Body of pancreas (tissue), 4 donors: ENCODE measurements around the gene IL10. TPM values are rescaled to one million over a fixed set of nuclear protein-coding genes. Genes with fewer than 3 reads are reported as not detected.
A peak's percentile ranks its signal among the peaks of the same experiment; 100 is the strongest.

Experiments
- ATAC-seq: fragments of 150-250 bp; one replicate; pipeline ENCODE4 v1.9.1; 2016
- DNase-seq, 4 donors: peaks; one replicate each; pipeline ENCODE4 v3.0.0-alpha.2; 2019
- H3K27ac ChIP-seq, 4 donors: fragments of 200-600 bp; sonication (generic); 1 replicate in 3 of 4; 2 replicates in 1 of 4; pipeline versions ENCODE4 v1.5.1 to v1.6.1; 2016 to 2019; ENCODE audit warnings: mild to moderate bottlenecking in 1 of 4, mixed read lengths in 1 of 4, moderate library complexity in 1 of 4
- H3K27me3 ChIP-seq, 2 donors: fragments of 200-600 bp; sonication (generic); one replicate each; pipeline ENCODE4 v1.6.0; 2016; ENCODE audit warnings: mild to moderate bottlenecking in 1 of 2
- H3K36me3 ChIP-seq, 2 donors: fragments of 200-600 bp; sonication (generic); replicated peaks in 1 of 2; 2 replicates each; pipeline ENCODE4 v1.5.1; 2016; ENCODE audit warnings: low read depth in 2 of 2; ENCODE audit not compliant: insufficient read depth in 1 of 2
- H3K4me1 ChIP-seq: fragments of 200-600 bp; sonication (generic); one replicate; pipeline ENCODE4 v1.6.0; 2016
- H3K4me3 ChIP-seq, 2 donors: fragments of 200-600 bp; sonication (generic); 1 replicate in 1 of 2; 2 replicates in 1 of 2; pipeline ENCODE4 v1.5.1; 2016 to 2019
- H3K9me3 ChIP-seq, 3 donors: fragments of 200-600 bp; sonication (generic); 1 replicate in 2 of 3; 2 replicates in 1 of 3; pipeline ENCODE4 v1.5.1; 2016
- POLR2A ChIP-seq, 3 donors: fragments of 450-650 bp; IDR thresholded peaks; one replicate each; pipeline ENCODE4 v1.6.1; 2016; ENCODE audit warnings: antibody characterized with exemption in 3 of 3, mild to moderate bottlenecking in 2 of 3
- WGBS, 2 donors: methylation state at CpG; one replicate each; pipeline ENCODE4 v1.1.5; 2017; 5-methylcytosine and 5-hydroxymethylcytosine counted together
- intact Hi-C: fragments of 100-400 bp; cut with DNase I; formaldehyde crosslinking; loops from one replicate; pipeline ENCODE4 v1.15.1; 2023
- total RNA-seq, 2 donors: library from RNA; depleted of rRNA; stranded (reverse); fragments of >200 nt; gene quantifications; one replicate each; pipeline ENCODE4 v1.1.0, GENCODE V29; 2016
- TF ChIP-seq, protein P1 (sequence below), 7 experiments: fragments of 450-650 bp in 4 of 7; fragments of 200-600 bp in 3 of 7; sonication (generic) in 3 of 7; IDR thresholded peaks; one replicate each; pipeline ENCODE4 v1.5.1; 2016 to 2019; ENCODE audit warnings: antibody characterized with exemption in 7 of 7

IL10 gene
- total RNA-seq, 2 donors from 2014 or later, result 1.0 TPM; not detected in 1

DNA sequence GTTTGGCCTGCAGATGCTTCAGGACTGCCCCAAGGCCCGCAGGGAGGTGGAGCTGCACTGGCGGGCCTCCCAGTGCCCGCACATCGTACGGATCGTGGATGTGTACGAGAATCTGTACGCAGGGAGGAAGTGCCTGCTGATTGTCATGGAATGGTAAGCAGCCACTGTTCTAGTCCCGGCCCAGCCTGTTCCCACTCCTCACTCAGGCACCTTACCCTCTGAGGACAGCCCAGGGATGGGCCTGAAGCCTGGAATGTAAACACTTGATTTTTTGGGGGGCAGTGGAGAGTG, 43.7 kb downstream of the IL10 start:
- DNase-seq (no peak), ATAC-seq (no peak)
- TF ChIP-seq, protein P1, sequence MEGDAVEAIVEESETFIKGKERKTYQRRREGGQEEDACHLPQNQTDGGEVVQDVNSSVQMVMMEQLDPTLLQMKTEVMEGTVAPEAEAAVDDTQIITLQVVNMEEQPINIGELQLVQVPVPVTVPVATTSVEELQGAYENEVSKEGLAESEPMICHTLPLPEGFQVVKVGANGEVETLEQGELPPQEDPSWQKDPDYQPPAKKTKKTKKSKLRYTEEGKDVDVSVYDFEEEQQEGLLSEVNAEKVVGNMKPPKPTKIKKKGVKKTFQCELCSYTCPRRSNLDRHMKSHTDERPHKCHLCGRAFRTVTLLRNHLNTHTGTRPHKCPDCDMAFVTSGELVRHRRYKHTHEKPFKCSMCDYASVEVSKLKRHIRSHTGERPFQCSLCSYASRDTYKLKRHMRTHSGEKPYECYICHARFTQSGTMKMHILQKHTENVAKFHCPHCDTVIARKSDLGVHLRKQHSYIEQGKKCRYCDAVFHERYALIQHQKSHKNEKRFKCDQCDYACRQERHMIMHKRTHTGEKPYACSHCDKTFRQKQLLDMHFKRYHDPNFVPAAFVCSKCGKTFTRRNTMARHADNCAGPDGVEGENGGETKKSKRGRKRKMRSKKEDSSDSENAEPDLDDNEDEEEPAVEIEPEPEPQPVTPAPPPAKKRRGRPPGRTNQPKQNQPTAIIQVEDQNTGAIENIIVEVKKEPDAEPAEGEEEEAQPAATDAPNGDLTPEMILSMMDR (IDR thresholded peaks at IDR 0.05), result no peak
- peaks cover 6 to 29% of the 10 kb centered on the region in 2 donors for H3K36me3 ChIP-seq
- no peak overlapping the region for H3K27ac ChIP-seq
- intact Hi-C loops, result no loop called here
- 74 to 100% methylated on average over 1 to 9 of the region's 9 CpGs for WGBS, 2 donors
- no peaks in the 10 kb centered on the region for H3K27me3 ChIP-seq
- H3K9me3 ChIP-seq, result no peaks in the 10 kb centered on the region
- peaks cover 43% of the 10 kb centered on the region for H3K4me1 ChIP-seq
- H3K4me3 ChIP-seq, result no peak overlapping the region

DNA sequence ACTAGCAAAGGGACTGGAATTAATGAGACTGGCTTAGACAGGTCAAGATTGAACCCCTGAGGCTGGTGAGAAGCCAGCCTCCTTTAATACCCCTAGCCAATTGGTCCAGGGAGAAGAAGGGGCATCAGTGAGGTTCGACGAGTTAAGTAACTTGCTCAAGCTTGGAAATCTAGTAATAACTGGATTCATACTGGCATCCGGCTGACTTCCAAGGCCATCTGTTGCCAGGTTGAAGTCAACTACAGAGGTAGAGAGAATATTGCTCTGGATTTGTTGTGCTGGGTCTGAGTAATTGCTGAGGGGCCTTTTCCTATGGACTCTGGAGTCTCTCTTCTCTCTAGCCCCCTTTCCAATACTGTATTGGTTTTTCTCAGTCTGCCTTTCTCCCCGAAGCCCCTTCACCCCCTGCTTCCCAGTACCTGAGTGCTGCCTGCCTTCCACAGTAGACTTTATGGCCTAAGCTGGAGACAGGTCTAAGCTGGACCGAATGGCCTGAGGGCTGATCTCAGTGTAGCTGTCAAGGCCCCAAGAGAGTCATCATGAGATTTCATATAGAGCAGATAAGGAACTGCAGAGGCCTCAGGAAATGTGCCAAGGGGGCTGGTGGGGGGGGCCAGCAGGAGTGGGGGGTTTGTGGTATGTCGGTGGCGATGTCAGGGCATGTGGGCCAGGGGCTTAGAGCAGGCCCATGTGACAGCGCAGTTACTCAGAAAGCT, 44.2 kb downstream of the IL10 start:
- no peak for DNase-seq
- 71 to 73% methylated on average over 8 of the region's 8 CpGs for WGBS, 2 donors
- peaks cover 48% of the 10 kb centered on the region for H3K4me1 ChIP-seq

DNA sequence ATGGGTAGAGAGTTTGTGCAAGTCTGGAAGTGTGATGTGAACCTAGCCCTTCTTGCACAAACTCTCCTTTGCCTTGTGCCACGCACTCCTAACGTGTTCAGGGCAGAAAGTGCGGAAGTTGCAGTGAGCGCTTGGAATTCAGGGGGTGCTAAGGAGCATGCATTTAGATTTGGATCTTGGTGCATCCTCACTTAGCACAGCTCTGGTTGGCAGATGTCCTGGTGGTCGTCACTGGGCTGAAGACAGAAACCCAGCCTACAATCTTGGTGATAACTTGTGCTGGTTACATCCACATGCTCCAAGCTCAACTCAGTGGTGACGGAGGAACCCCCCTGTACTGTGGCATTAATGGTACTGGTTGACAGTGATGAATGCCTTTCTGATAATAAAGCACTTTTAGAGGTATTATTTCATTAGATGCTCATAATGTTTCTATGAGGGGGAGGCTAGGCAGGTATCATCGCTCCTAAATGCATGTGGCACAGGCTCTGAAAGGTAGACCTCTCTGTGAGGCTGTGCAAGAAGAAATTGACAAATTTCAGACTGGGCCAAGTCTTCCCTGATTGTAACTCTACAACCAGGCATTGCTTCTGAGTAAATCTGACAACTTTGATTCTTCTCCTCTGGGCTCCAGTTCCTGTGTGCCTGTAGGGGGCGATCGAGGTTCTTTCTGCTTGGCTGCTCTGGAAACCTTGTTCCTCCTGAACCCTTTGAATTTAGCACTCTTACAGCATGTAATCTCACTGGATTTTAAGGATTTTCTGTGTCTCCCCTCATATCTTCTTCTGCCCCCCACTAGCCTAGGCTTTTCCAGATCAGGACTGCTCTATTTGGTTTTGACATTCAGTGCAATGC, 47.0 kb downstream of the IL10 start:
- no peaks in the 10 kb centered on the region for H3K27me3 ChIP-seq
- peaks cover 55% of the 10 kb centered on the region for H3K4me1 ChIP-seq
- no peak for TF ChIP-seq POLR2A (IDR thresholded peaks at IDR 0.05)
- TF ChIP-seq, protein P1 (IDR thresholded peaks at IDR 0.05), result peak in 6 of 7 experiments; percentile 44 to 52 (median 46)
- no peaks in the 10 kb centered on the region for H3K9me3 ChIP-seq
- 73 to 74% methylated on average over 9 of the region's 9 CpGs for WGBS, 2 donors
- DNase-seq (peak; percentile 50 to 65 (median 60)), ATAC-seq (no peak)
- H3K4me3 ChIP-seq, result no peak overlapping the region
- peak overlapping the region in 1 of 4 donors; percentile 82 for H3K27ac ChIP-seq
- intact Hi-C loops, result no loop called here
- H3K36me3 ChIP-seq, result peaks cover 0 to 10% of the 10 kb centered on the region in 2 donors

More for the DNA sequence above, 44.2 kb downstream of the IL10 start:
- intact Hi-C loops, result no loop called here
- Histone ChIP-seq H3K4me3 (no peak overlapping the region), H3K27ac (no peak overlapping the region), H3K36me3 (peaks cover 6 to 29% of the 10 kb centered on the region in 2 donors), H3K27me3 (no peaks in the 10 kb centered on the region), H3K9me3 (no peaks in the 10 kb centered on the region)
- TF ChIP-seq POLR2A (IDR thresholded peaks at IDR 0.05), result no peak
- TF ChIP-seq, protein P1 (IDR thresholded peaks at IDR 0.05), result no peak
- ATAC-seq, result no peak

DNA sequence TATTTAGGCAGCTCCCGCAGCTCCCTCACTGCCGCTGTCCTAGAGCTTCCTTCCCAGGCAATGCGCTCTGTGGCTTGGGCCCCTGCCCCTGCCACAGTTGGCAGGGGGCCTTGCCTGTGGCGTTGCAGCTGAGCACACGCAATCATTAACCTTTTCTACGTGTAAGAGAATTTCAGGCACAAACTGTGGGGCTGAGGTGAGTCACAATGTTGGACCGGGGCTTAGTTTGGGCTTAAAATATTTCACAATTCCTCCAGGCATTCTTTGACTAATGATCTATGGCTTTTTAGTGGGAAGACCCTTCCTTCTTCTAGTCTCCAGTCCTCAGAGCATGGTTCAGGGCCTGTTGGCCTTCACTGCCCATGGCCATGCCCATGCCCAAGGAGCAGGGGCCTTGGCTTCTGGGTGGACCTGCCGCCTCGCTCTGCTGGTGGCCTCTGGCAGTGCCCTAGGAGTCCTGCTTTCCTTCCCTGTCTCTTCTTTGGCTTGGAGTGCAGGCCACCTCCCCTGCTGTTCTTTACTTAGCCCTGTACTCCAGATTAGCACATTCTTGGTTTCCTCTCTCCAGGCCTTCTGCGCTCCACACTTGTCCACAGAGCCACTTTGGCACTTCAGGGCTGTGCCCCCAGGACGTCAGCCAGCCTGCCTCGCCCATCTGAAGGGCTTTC, 48.4 kb downstream of the IL10 start:
- Histone ChIP-seq H3K9me3 (no peaks in the 10 kb centered on the region), H3K27ac (peak overlapping the region; percentile 55 to 82 (median 75)), H3K4me3 (no peak overlapping the region), H3K4me1 (peaks cover 59% of the 10 kb centered on the region), H3K36me3 (no peaks in the 10 kb centered on the region), H3K27me3 (no peaks in the 10 kb centered on the region)
- intact Hi-C loops, result no loop called here
- DNase-seq (peak; percentile 47 to 71 (median 66)), ATAC-seq (peak; percentile 81)
- TF ChIP-seq POLR2A (IDR thresholded peaks at IDR 0.05), result no peak
- TF ChIP-seq, protein P1 (IDR thresholded peaks at IDR 0.05), result peak in 3 of 7 experiments; percentile 19 to 26 (median 22)
- WGBS, 2 donors, result 37 to 64% methylated on average over 9 to 12 of the region's 12 CpGs
